H9 (cell line): ENCODE results near the gene HSPA4. TPM values are rescaled to one million over a fixed set of nuclear protein-coding genes. Genes with fewer than 3 reads are reported as not detected.

Experiments
- DNase-seq: peaks from one replicate; pipeline ENCODE4 v3.0.0-alpha.2; 2017
- H2AFZ ChIP-seq: one replicate; pipeline ENCODE4 v1.6.1; 2013; ENCODE audit warnings: mild to moderate bottlenecking, low read length, control low read depth, moderate library complexity
- H2AK5ac ChIP-seq: 2 replicates; pipeline ENCODE4 v1.6.1; 2013; ENCODE audit warnings: low read length, control low read depth, mixed read lengths; ENCODE audit not compliant: insufficient read length
- H2BK120ac ChIP-seq: one replicate; pipeline ENCODE4 v1.6.1; 2013; ENCODE audit warnings: low read depth, mild to moderate bottlenecking, low read length, control low read depth, inconsistent platforms; ENCODE audit not compliant: poor library complexity, severe bottlenecking
- H2BK12ac ChIP-seq: 2 replicates; pipeline ENCODE4 v1.6.1; 2013; ENCODE audit warnings: low read length, control low read depth, mixed read lengths, low read depth; ENCODE audit not compliant: insufficient read length
- H2BK15ac ChIP-seq: 2 replicates; pipeline ENCODE4 v1.6.1; 2013; ENCODE audit warnings: low read depth, low read length, control low read depth
- H2BK20ac ChIP-seq: one replicate; pipeline ENCODE4 v1.6.1; 2013; ENCODE audit warnings: low read depth, mild to moderate bottlenecking, low read length, control low read depth, inconsistent platforms; ENCODE audit not compliant: poor library complexity, severe bottlenecking
- H2BK5ac ChIP-seq: 2 replicates; pipeline ENCODE4 v1.6.1; 2013; ENCODE audit warnings: low read length, control low read depth, mixed read lengths; ENCODE audit not compliant: insufficient read length
- H3K14ac ChIP-seq: 2 replicates; pipeline ENCODE4 v1.6.1; 2013; ENCODE audit warnings: low read length, control low read depth; ENCODE audit not compliant: insufficient read depth
- H3K18ac ChIP-seq: 2 replicates; pipeline ENCODE4 v1.6.1; 2013; ENCODE audit warnings: low read depth, mild to moderate bottlenecking, mixed read lengths, low read length, control low read depth; ENCODE audit not compliant: insufficient read length
- H3K23ac ChIP-seq: 2 replicates; pipeline ENCODE4 v1.6.1; 2013; ENCODE audit warnings: low read length, control low read depth, mixed read lengths, low read depth; ENCODE audit not compliant: insufficient read length
- H3K23me2 ChIP-seq: 2 replicates; pipeline ENCODE4 v1.6.1; 2013; ENCODE audit warnings: low read depth, mild to moderate bottlenecking, mixed read lengths, low read length, control low read depth; ENCODE audit not compliant: insufficient read length, poor library complexity, severe bottlenecking
- H3K27ac ChIP-seq: 2 replicates; pipeline ENCODE4 v1.5.1; 2013; ENCODE audit warnings: low read length, control low read depth, mixed read lengths, low read depth; ENCODE audit not compliant: insufficient read length
- H3K27me3 ChIP-seq: 2 replicates; pipeline ENCODE4 v1.6.1; 2013; ENCODE audit warnings: low read length, control low read depth, inconsistent platforms; ENCODE audit not compliant: insufficient read depth
- H3K4ac ChIP-seq: 2 replicates; pipeline ENCODE4 v1.6.1; 2013; ENCODE audit warnings: low read depth, mild to moderate bottlenecking, control low read depth, inconsistent platforms, low read length, moderate library complexity
- H3K4me1 ChIP-seq: 2 replicates; pipeline ENCODE4 v1.6.1; 2013; ENCODE audit warnings: low read length, control low read depth, inconsistent platforms; ENCODE audit not compliant: insufficient read depth
- H3K4me2 ChIP-seq: 2 replicates; pipeline ENCODE4 v1.6.1; 2013; ENCODE audit warnings: low read length, control low read depth, mixed read lengths; ENCODE audit not compliant: insufficient read length, insufficient read depth
- H3K56ac ChIP-seq: 2 replicates; pipeline ENCODE4 v1.6.1; 2013; ENCODE audit warnings: low read depth, mild to moderate bottlenecking, mixed read lengths, low read length, control low read depth; ENCODE audit not compliant: insufficient read length
- H3K79me1 ChIP-seq: 2 replicates; pipeline ENCODE4 v1.6.1; 2013; ENCODE audit warnings: low read depth, mild to moderate bottlenecking, moderate library complexity, low read length, control low read depth, inconsistent platforms; ENCODE audit not compliant: insufficient read depth, poor library complexity, severe bottlenecking
- H3K79me2 ChIP-seq: 2 replicates; pipeline ENCODE4 v1.6.1; 2013; ENCODE audit warnings: low read length, control low read depth, inconsistent platforms; ENCODE audit not compliant: insufficient read depth
- H3K9ac ChIP-seq: 2 replicates; pipeline ENCODE4 v1.6.1; 2013; ENCODE audit warnings: low read length, control low read depth, mixed read lengths; ENCODE audit not compliant: insufficient read length; ENCODE audit errors: extremely low read depth
- H3K9me3 ChIP-seq: one replicate; pipeline ENCODE4 v1.6.1; 2013; ENCODE audit warnings: low read depth, low read length, inconsistent platforms; ENCODE audit not compliant: control insufficient read depth
- H3T11ph ChIP-seq: one replicate; pipeline ENCODE4 v1.6.1; 2013; ENCODE audit warnings: mild to moderate bottlenecking, low read length, control low read depth, inconsistent platforms
- H4K20me1 ChIP-seq: one replicate; pipeline ENCODE4 v1.6.1; 2013; ENCODE audit not compliant: control insufficient read depth, insufficient read length, insufficient read depth
- H4K5ac ChIP-seq: 2 replicates; pipeline ENCODE4 v1.6.1; 2013; ENCODE audit warnings: low read depth, mild to moderate bottlenecking, mixed read lengths, low read length, control low read depth; ENCODE audit not compliant: insufficient read length
- H4K8ac ChIP-seq: replicated peaks from 2 replicates; pipeline ENCODE4 v1.6.1; 2013; ENCODE audit warnings: low read length, control low read depth, mixed read lengths, low read depth; ENCODE audit not compliant: insufficient read length
- H4K91ac ChIP-seq: 2 replicates; pipeline ENCODE4 v1.6.1; 2013; ENCODE audit warnings: low read depth, mild to moderate bottlenecking, moderate library complexity, mixed read lengths, low read length, control low read depth; ENCODE audit not compliant: insufficient read length
- H3K27ac Mint-ChIP-seq, 3 experiments: 2 replicates in 2 of 3; 3 replicates in 1 of 3; pipeline ENCODE4 v1.8.0; 2020 to 2021; ENCODE audit warnings: mixed read lengths in 3 of 3, mild to moderate bottlenecking in 1 of 3, moderate library complexity in 1 of 3
- H3K27me3 Mint-ChIP-seq: 2 replicates; pipeline ENCODE4 v1.8.0; 2021; ENCODE audit warnings: low read depth, mild to moderate bottlenecking, moderate library complexity, mixed read lengths
- H3K36me3 Mint-ChIP-seq, 3 experiments: 2 replicates in 2 of 3; 3 replicates in 1 of 3; pipeline ENCODE4 v1.8.0; 2020 to 2021; ENCODE audit warnings: low read depth in 3 of 3, mixed read lengths in 3 of 3; ENCODE audit not compliant: insufficient read depth in 1 of 3
- H3K4me1 Mint-ChIP-seq, 2 experiments: 2 replicates each; pipeline ENCODE4 v1.8.0; 2020; ENCODE audit warnings: mixed read lengths in 2 of 2
- H3K4me3 Mint-ChIP-seq, 2 experiments: 2 replicates in 1 of 2; 3 replicates in 1 of 2; pipeline ENCODE4 v1.8.0; 2020 to 2021; ENCODE audit warnings: mild to moderate bottlenecking in 2 of 2, mixed read lengths in 2 of 2, moderate library complexity in 1 of 2
- H3K9me3 Mint-ChIP-seq, 2 experiments: 2 replicates in 1 of 2; 3 replicates in 1 of 2; pipeline ENCODE4 v1.8.0; 2020; ENCODE audit warnings: mild to moderate bottlenecking in 2 of 2, mixed read lengths in 2 of 2, moderate library complexity in 1 of 2
- CTCF ChIP-seq: fragments of 200-600 bp; sonication (generic); conservative IDR thresholded peaks from 3 replicates; pipeline ENCODE4 v1.8.0; 2021; ENCODE audit warnings: antibody characterized with exemption, mild to moderate bottlenecking
- WGBS: extraction: QIAGEN DNeasy Blood & Tissue Kit; methylation state at CpG from one replicate; pipeline ENCODE4 v1.1.7; 2013; ENCODE audit warnings: missing lambda C conversion rate, low lambda C conversion rate, mixed read lengths; ENCODE audit not compliant: insufficient read length; ENCODE audit errors: extremely low coverage; 5-methylcytosine and 5-hydroxymethylcytosine counted together
- total RNA-seq: library from RNA; stranded (reverse); gene quantifications from 2 replicates; pipeline ENCODE4 v1.2.1, GENCODE V29; 2021

Gene HSPA4
- total RNA-seq, 1 experiment from 2014 or later, result 293 TPM

DNA sequence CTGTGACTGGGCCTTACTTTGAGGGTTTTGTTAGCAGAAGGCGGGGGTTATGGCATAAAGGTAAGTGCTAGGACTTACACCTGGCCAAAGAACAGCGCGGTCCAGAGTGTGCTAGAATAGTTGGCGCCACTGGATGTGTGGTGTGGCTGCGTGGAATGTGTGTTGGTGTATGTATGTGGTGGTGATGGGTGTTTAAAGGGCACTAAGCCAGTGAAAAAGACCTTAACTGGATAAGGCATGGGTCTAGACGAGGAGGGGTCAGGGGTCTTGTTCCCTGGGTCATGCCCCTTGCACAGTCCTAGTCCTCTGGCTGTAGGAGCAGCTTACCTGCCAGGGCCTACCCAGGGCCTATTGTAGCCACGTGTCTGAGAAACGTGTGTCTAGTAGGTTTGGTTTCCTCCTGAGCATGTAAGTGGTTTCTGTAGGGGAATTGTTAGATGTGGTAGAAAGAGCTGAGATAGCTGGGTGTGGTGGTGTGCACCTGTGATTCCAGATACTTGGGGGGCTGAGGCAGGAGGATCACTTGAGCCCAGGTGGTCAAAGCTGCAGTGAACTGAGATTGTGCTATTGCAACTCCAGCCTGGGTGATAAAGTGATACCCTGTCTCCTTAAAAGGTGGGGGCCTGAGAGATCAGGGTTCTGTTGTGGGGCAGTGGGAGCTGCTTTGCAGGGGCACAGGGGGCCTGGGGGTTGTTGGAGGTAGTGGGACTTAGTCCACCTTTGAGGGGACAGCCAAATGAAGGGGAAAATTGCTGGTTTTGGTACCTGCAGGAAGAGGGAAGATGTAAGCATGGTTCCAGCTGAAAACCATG is 55.2 kb downstream of the HSPA4 start:
- Histone ChIP-seq H3K23ac (no peak overlapping the region), H2BK20ac (no peak overlapping the region), H3K4me1 (no peaks in the 10 kb centered on the region), H4K91ac (no peak overlapping the region), H3K27me3 (no peaks in the 10 kb centered on the region), H4K20me1 (no peaks in the 10 kb centered on the region), H3K23me2 (no peaks in the 10 kb centered on the region), H2BK12ac (no peak overlapping the region), H3K18ac (no peak overlapping the region), H3K79me2 (peaks cover 1% of the 10 kb centered on the region; the same call in 1 of the 2 replicates), H2AK5ac (no peak overlapping the region), H4K8ac (no peak overlapping the region), H2BK120ac (no peak overlapping the region), H2AFZ (no peak overlapping the region), H3T11ph (no peak overlapping the region), H3K9ac (no peak overlapping the region), H3K79me1 (no peaks in the 10 kb centered on the region), H3K9me3 (no peaks in the 10 kb centered on the region), H2BK5ac (no peak overlapping the region), H3K4ac (no peak overlapping the region), H3K56ac (no peak overlapping the region), H2BK15ac (no peak overlapping the region), H3K27ac (no peak overlapping the region), H4K5ac (no peak overlapping the region), H3K4me2 (no peak overlapping the region), H3K14ac (no peak overlapping the region)
- Mint-ChIP-seq H3K9me3 (peaks cover 4 to 11% of the 10 kb centered on the region in 2 experiments; a peak in 3 of 5 replicates), H3K36me3 (peaks cover 32 to 57% (median 50%) of the 10 kb centered on the region in 3 experiments), H3K4me3 (no peak overlapping the region), H3K4me1 (peaks cover 2 to 4% of the 10 kb centered on the region in 2 experiments; a peak in 3 of 4 replicates), H3K27me3 (peaks cover 10% of the 10 kb centered on the region), H3K27ac (peak overlapping the region in 2 of 3 experiments; percentile 45 to 56; a peak in 5 of 7 replicates)
- DNase-seq, result no peak
- TF ChIP-seq CTCF, result no peak
- no CpG with 5 or more reads among the region's 8 CpGs for WGBS
